Thyroid gland (tissue), 4 donors: ENCODE results near the gene PLD3.

ENCODE experiments used
- CTCF ChIP-seq, 6 experiments: fragments of 200-600 bp in 3 of 6; fragments of 450-650 bp in 3 of 6; sonication (generic) in 3 of 6; IDR thresholded peaks; one replicate each; pipeline ENCODE4 v1.5.1; 2016 to 2019; ENCODE audit warnings: antibody characterized with exemption in 6 of 6, mild to moderate bottlenecking in 2 of 6, inconsistent platforms in 1 of 6, moderate library complexity in 1 of 6
- POLR2A ChIP-seq, 2 donors: fragments of 450-650 bp; IDR thresholded peaks; one replicate each; pipeline ENCODE4 v1.6.1; 2017; ENCODE audit warnings: antibody characterized with exemption in 2 of 2, mild to moderate bottlenecking in 2 of 2, moderate library complexity in 1 of 2

- TF ChIP-seq CTCF (IDR thresholded peaks at IDR 0.05) (no peak), POLR2A (IDR thresholded peaks at IDR 0.05) (no peak)
Observed at GRCh38 chr19:40357640-40358039, 9.1 kb downstream of the PLD3 start.
